ENCODE data around the gene GMPPA. TPM values are rescaled to one million over a fixed set of nuclear protein-coding genes. Genes with fewer than 3 reads are reported as not detected.

Gene GMPPA
- total and polyA plus RNA-seq, 9 of the 15 experiments (the other 6 are each of a cell fraction or from before 2014, with no cell fraction given): 7.0 to 101 (median 66.7) TPM

DNA sequence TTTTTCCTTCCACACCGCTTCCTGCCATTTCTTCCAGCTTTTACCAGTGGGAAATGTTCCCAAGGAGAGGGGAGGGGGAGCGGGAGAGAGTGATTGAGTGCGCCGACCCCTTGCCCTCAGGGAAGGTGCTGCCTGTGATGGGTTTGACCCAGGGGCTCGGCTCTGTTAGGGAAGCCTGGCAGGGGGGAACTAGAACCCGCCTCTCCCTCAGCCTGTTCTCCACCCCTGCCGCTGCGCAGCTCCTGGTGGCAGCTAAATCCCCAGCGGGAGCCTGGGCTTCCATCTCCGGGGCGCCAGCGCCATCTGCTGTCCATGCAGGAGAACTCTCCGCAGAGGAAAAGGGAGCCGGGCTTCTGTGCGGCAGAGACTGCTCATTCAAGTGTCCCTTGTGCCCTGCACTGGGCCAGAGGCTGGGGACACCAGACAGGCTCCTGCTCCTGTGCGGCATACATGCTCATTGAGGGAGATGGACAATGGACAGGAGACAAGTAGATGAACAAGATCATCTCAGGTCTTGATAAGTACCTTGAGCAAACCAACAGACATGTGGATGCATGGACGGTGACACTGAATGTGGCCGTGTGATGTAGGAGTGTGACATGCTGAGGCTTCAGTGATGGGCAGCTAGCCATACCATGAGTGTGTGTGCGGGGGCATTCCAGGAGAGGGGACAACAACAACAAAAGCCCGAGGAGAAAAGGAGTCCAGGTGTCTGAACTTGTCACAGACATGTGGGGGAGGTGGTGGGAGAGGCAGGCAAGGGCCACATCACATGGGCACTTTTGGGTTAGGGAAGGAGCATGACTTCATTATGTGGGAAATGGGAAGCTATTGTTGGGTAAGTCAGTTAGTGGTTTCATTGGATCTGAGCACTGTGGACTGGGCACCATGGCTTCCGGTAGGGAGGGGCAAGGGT, 31.6 kb downstream of the GMPPA start (continued):
- TF ChIP-seq, protein P1, sequence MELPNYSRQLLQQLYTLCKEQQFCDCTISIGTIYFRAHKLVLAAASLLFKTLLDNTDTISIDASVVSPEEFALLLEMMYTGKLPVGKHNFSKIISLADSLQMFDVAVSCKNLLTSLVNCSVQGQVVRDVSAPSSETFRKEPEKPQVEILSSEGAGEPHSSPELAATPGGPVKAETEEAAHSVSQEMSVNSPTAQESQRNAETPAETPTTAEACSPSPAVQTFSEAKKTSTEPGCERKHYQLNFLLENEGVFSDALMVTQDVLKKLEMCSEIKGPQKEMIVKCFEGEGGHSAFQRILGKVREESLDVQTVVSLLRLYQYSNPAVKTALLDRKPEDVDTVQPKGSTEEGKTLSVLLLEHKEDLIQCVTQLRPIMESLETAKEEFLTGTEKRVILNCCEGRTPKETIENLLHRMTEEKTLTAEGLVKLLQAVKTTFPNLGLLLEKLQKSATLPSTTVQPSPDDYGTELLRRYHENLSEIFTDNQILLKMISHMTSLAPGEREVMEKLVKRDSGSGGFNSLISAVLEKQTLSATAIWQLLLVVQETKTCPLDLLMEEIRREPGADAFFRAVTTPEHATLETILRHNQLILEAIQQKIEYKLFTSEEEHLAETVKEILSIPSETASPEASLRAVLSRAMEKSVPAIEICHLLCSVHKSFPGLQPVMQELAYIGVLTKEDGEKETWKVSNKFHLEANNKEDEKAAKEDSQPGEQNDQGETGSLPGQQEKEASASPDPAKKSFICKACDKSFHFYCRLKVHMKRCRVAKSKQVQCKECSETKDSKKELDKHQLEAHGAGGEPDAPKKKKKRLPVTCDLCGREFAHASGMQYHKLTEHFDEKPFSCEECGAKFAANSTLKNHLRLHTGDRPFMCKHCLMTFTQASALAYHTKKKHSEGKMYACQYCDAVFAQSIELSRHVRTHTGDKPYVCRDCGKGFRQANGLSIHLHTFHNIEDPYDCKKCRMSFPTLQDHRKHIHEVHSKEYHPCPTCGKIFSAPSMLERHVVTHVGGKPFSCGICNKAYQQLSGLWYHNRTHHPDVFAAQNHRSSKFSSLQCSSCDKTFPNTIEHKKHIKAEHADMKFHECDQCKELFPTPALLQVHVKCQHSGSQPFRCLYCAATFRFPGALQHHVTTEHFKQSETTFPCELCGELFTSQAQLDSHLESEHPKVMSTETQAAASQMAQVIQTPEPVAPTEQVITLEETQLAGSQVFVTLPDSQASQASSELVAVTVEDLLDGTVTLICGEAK (IDR thresholded peaks at IDR 0.05): no peak
- TF ChIP-seq, protein P1 (CRISPR knock-in tag; IDR thresholded peaks at IDR 0.05): no peak
- TF ChIP-seq ZNF263 (CRISPR knock-in tag; IDR thresholded peaks at IDR 0.05; ENCODE audit: borderline replicate concordance): no peak
- 0 out of 2 replicates have a peak, but pooled peaks have one; percentile 13 for TF ChIP-seq MTA3 (IDR thresholded peaks at IDR 0.05; ENCODE audit: borderline replicate concordance)
- TF ChIP-seq CC2D1A (IDR thresholded peaks at IDR 0.05): peak; percentile 87
- no peak for TF ChIP-seq SIN3A (IDR thresholded peaks at IDR 0.05; ENCODE audit: borderline replicate concordance in 2 of 2, control insufficient read depth in 1 of 2, low read depth in 2 of 2, low read length in 2 of 2)
- TF ChIP-seq NFXL1 (CRISPR knock-in tag; IDR thresholded peaks at IDR 0.05): no peak
- TF ChIP-seq, protein P2, sequence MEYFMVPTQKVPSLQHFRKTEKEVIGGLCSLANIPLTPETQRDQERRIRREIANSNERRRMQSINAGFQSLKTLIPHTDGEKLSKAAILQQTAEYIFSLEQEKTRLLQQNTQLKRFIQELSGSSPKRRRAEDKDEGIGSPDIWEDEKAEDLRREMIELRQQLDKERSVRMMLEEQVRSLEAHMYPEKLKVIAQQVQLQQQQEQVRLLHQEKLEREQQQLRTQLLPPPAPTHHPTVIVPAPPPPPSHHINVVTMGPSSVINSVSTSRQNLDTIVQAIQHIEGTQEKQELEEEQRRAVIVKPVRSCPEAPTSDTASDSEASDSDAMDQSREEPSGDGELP (CRISPR knock-in tag; IDR thresholded peaks at IDR 0.05; ENCODE audit: borderline replicate concordance): peak; percentile 76; the same call in 1 of the 2 replicates
- TF ChIP-seq TAF9B (IDR thresholded peaks at IDR 0.05; ENCODE audit: partially characterized antibody): no peak
- TF ChIP-seq RHOXF2B (CRISPR knock-in tag; conservative IDR thresholded peaks at IDR 0.05): no peak
- TF ChIP-seq ZC3H8 (IDR thresholded peaks at IDR 0.05): no peak
- no peak for TF ChIP-seq ZFX (CRISPR knock-in tag; IDR thresholded peaks at IDR 0.05)
- TF ChIP-seq TBP (optimal IDR thresholded peaks at IDR 0.05; ENCODE audit: low read depth, low read length): peak; percentile 20
- no peak for TF ChIP-seq FUS (optimal IDR thresholded peaks at IDR 0.05; ENCODE audit: low read depth, low read length)
- TF ChIP-seq GABPB1 (CRISPR knock-in tag; IDR thresholded peaks at IDR 0.05): no peak
- TF ChIP-seq YY1 (IDR thresholded peaks at IDR 0.05; ENCODE audit: borderline replicate concordance in 1 of 3, control insufficient read depth in 1 of 3, extremely low read depth in 1 of 3, insufficient read depth in 3 of 3, insufficient read length in 1 of 3, insufficient replicate concordance in 2 of 3, low read depth in 1 of 3, low read length in 2 of 3): peak in 1 of 3 experiments; percentile 49

All from K562 (cell line).